GM12872 (cell line): ENCODE measurements around the gene MTX1.
A peak's percentile ranks its signal among the peaks of the same experiment; 100 is the strongest.

Experiments
- CTCF ChIP-seq: IDR thresholded peaks from 3 replicates; pipeline ENCODE4 v1.5.1; 2011; ENCODE audit warnings: low read depth, mild to moderate bottlenecking, low read length, moderate library complexity; ENCODE audit not compliant: insufficient read depth

Gene MTX1

GRCh38 chr1:155184835-155185782 is 23.4 kb upstream of the MTX1 start:
- peak; percentile 58 for TF ChIP-seq CTCF

DNA sequence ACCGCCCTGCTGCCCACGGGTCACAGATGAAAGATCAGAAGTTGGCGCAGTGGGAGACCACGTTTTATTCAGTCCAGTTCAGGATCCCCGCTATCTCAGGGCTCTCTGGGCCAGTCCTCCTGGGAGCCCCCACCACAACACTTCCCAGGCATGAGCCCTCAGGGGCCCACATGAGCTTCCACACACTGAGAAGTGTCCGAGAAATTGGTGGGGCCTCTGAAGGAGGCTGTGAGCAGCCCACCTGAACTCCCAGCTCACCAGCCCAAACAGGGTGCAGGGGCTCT is 22.8 kb upstream of the MTX1 start:
- no peak for TF ChIP-seq CTCF

DNA sequence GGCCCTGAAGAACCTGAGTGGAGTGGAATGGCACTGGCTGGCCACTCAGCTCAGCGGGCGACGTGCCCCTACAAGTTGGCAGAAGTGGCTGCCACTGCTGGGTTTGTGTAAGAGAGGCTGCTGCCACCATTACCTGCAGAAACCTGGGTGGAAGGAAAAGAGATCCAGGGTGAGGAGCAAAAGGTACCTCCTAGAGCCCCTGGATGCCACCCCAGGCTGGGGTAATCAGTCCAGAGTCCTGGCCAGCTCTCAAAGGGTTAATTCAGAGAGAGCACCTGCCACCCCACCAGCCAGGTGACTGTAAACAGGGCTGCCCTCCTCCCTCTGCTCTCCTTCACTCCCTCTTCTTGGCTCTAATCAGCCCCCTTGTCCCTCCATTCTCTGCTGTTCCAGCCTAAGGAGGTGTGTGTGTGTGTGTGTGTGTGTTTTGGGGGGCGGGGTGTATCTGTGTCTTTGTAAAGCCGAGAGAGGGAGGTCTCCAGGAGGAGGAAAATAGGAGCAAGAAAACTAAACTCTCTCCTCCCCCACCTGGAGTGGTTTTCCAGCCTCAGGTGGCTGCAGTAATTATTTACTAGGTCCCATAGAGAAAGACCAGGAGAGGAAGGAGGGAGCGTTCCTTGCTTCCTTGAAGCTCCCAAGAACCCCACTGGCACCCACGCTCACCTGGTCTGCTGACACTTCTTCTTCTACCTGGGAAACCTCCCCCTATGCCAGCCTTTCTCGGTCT is 22.3 kb upstream of the MTX1 start:
- TF ChIP-seq CTCF: no peak

GRCh38 chr1:155186794-155187455 is 21.6 kb upstream of the MTX1 start:
- TF ChIP-seq CTCF: no peak

DNA sequence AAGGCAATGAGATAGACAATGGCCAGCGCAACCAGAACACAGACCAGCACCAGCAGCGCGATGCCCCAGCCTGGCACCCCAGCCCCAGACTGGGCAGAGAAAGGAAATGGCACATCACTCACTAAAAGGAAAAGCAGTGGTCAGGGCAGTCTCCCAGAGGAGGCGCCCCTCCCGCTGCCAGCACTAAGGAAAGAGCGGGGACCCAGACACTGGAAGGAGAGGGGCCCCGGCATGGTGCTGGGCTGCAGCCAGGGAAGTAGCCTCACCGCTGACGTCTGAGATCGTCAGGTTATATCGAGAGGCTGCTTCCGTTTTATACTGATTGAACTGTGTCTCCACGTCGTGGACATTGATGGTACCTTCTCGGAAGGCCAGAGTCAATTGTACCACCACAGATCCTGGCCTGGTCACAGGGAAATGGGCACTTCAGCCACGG is 21.0 kb upstream of the MTX1 start:
- no peak for TF ChIP-seq CTCF

DNA sequence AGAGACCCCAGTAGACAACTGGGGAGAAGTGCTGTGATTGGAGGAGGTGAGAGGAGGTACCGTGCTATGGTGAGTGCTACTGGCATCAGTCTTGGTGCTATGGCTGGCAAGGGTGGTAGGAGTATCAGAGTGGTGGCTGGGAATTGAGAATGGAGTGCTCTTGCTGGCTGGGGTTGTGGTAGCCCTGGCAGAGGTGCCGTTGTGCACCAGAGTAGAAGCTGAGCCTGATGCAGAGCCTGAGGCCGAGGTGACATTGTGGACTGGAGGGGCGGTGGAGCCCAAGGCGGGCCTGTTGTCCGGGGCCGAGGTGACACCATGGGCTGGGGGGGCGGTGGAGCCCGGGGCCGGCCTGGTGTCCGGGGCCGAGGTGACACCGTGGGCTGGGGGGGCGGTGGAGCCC is 20.2 kb upstream of the MTX1 start:
- no peak for TF ChIP-seq CTCF

DNA sequence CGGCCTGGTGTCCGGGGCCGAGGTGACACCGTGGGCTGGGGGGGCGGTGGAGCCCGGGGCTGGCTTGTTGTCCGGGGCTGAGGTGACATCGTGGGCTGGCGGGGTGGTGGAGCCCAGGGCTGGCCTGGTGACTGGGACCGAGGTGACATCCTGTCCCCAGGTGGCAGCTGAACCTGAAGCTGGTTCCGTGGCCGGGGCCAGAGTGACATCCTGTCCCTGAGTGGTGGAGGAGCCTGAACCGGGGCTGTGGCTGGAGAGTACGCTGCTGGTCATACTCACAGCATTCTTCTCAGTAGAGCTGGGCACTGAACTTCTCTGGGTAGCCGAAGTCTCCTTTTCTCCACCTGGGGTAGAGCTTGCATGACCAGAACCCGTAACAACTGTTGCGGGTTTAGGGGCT is 16.6 kb upstream of the MTX1 start:
- TF ChIP-seq CTCF: no peak
